CMK (cell line): ENCODE data around the gene BRD7.

Experiments
- DNase-seq: peaks from one replicate; pipeline ENCODE4 v3.0.0-alpha.2; 2010; ENCODE audit warnings: low read depth

BRD7 gene

GRCh38 chr16:50389900-50390299, 21.1 kb upstream of the BRD7 start:
- DNase-seq: no peak

GRCh38 chr16:50388496-50388895, 19.7 kb upstream of the BRD7 start:
- DNase-seq: no peak

DNA sequence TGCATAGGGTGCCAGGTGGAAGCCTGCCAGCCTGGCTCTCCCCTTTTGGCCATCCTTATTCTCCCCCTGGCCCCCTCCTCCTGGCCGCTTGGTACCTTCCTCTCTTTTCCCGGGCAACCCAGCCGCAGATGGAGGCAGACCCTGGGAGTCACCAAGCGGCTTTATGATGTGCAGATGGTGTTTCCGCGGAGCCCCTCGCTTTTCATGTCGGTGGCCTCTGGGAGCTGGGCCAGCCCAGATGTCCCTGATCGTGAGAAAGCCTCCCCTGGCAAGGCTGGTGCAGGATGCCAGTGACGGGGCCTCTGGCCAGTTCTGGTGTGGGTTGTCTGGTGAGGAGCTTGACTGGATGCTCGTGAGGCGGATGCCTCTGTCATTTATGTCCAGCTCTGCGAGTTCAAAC, 18.0 kb upstream of the BRD7 start:
- DNase-seq: no peak

DNA sequence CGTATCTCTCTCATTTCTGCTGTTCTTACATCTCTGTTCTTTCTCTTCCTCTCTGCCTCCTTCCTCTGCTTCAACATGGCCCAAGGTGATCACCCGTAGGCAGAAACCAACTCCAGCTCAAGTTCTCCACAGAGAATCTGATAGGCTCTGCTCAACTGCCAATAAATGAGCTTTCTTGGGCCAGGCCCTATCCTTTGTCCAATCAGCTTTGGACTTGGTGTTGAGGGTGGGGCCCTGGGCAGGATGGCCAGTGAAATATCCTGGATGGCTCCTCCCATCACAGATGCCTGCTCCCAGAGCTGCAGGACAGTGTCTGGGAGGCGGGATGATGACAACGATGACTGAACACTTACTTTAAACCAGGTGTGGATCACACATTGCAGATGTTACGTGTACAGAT, 17.4 kb upstream of the BRD7 start:
- DNase-seq: no peak

DNA sequence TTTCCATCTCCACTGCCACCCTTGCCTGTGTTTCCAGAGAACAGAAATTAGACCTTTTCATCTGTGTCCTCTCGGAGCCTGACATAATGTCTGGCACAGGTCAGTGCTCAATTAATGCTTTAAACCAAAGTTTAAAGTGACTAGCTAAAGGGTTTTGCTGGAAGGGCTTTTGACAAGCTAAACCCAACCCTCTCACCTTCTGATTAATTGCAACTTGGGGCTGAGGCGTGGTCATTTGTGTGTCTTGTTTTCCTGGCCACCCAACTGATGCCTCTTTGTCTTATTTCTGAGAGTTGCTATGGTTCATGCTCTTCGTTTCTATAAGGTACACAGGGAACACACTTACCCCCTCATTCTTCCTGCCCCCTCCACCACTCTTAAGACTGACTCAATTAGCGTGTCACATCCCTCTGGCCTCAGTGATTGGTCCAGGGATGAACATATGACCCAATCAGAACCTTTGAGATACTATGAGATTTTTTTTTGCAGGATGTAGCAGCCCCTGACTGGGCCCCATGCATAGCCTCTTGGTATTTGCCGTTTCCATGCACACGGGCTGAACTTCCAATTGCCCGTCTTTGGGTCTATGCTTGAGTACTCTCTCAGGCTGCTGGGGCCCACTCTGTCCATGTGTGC, 15.8 kb upstream of the BRD7 start:
- DNase-seq: no peak

DNA sequence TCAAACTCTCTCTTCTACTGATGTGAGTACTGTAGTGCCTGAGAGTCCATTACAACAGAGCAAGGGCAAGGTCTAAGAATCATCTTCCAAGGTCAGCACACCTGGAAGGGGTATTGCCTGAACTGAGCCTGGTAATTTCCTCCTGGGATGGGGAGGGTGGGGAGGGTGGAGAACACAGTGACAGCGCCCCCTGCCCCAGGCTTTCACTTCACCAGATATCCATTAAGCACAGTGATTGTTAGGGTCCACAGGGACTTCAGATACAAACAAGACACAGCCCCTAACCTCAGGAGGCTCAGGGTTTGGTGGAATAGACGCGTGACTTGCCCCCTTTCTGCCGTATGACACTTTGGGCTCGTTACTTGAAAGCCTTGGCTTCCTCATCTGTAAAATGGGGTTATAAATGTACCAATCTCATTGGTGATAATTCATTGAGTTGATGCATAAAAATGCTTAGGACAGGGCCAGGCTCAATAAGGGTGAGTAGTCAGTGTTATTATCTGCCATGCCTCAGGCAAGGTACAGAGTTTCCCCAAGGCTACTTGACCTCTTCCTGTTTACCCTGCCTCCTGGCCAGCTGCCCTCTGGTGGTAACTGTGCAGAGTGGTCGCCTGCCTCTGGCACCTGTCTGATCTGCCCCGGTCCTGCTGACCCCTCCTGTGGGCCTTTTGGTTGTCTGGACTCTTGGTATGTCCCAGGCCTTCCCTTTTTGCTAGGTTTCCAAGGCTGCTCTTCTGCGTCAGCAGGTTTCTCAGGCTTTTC, 13.1 kb upstream of the BRD7 start:
- DNase-seq: no peak

DNA sequence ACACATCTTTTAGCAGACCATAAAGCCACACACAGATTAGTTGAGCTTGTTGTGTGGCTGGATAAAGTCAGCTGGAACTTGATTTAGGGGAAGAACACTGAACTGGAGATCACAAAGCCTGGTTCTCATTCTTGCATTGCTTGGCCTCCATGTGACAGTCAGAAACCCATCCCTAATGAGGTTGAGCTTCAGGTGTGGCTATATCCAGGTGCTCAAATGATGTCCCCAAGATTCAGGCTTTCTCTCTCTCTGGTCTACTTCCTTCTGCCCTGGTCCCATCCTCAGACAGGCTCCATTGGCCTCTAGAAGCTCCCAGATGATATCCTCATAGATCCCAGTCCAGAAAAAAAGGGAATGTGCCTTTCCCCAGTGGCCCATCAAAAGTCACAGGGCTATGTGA, 9.6 kb upstream of the BRD7 start:
- no peak for DNase-seq

- DNase-seq: no peak
These were observed 8.2 kb upstream of the BRD7 start for GRCh38 chr16:50377001-50377400.

DNA sequence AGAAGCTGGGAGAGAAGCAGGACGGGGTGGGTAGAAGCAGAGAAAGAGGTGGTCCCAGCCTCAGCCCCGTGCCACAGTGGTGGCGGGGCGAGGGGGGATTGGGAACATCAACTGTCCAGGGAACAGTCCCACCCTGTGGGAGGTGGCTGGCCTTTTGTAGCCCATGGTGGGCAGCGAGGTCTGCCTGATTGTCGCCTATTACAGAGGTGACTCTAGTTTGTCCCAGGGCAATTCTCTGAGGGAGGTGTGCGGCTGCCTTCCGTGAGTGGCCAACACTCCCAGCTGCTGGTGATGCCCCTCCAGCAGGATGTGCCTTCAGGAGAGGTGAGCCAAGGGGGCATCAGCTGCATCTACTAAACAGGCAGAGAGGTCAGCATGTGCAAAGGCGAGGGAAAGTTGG, 5.0 kb upstream of the BRD7 start:
- no peak for DNase-seq

GRCh38 chr16:50373345-50373701, 4.5 kb upstream of the BRD7 start:
- no peak for DNase-seq

GRCh38 chr16:50372611-50373344, 4.0 kb upstream of the BRD7 start:
- no peak for DNase-seq

- DNase-seq: no peak
These were observed 3.3 kb upstream of the BRD7 start for GRCh38 chr16:50371936-50372595.

DNA sequence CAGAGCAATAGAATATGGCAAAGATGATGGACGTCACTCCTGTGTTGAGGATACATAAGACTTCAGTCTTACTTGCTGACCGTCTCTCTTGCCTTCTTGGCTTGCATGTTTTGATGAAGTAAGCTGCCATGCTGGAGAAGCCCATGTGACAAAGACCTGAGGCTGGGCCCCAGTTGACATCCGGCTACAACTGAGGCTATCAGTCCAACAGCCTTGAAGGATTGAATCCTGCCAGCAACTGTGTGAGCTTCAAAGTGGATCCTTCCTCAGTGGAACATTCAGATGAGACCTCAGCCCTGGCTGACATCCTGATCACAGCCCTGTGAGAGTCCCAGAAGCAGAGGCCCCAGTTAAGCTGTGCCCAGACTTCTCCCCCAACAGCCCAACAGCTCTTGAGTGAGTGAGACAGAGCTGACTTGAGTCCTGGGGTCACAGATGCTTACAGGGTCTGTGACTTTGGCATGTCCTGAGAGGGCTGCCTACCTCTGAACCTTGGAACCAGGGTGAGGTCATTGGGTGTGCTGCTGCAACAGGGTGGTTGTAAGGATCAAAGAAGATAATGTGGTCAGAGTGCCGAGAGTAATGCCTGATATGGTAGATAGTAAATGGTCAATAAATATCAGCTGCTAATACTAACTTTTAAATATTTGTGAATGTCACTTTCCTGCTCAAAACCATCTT, 2.4 kb upstream of the BRD7 start:
- DNase-seq: no peak

DNA sequence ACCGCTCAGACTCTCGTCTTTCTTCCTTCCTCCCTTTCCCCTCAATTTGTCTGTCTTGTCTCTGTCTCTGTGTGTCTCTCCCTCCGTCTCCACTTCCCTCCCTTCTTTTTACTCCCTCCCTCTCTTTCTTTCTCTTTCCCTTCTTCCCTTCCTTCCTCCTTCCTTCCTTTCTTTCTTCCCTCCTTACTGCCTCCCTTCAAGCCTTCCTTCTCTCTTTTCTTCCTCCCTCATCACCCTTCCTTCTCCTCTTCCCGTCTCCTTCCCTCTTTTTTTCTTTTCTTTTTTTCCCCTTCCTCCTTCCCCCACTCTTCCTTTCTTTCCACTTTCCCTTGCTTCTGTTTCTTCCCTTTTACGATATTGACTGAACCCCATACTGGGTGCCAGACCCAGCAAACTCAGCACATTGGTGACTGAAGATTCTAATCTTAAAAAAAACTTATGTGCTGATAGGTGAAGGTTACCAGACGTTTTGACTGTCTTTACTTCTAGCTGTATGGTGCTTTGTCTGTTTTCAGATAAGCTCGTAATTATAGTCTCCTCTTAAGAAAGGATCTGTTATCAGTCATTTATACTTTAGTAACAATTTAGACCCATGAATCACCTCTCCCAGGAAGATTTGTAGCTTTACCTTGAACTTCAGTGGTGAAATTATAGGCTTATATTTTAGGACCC, 481 bp upstream of the BRD7 start:
- DNase-seq: peak; percentile 26

GRCh38 chr16:50367777-50368409, 895 bp downstream of the BRD7 start:
- DNase-seq: no peak

GRCh38 chr16:50365791-50366575, 2.8 kb downstream of the BRD7 start:
- DNase-seq: no peak

GRCh38 chr16:50363656-50364055, 5.1 kb downstream of the BRD7 start:
- no peak for DNase-seq

DNA sequence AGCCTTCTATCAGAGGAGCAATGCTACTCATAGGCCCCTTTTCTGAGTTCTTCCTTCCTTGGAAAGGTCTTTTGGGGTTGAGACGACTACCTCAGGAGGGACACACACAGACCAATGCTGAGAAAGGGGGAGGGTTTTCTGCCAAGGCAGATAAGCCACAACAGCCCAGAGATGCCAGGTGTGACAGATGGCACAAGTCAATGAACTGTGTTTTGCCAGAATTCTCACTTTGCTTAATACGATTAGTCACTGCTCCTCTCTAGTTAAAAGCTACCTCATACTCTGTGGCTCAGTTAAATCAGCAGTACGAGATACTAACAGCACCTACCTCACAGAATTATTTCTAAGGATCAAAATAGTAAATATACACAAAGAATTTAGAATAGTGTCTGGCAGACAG, 8.0 kb downstream of the BRD7 start:
- DNase-seq: no peak

DNA sequence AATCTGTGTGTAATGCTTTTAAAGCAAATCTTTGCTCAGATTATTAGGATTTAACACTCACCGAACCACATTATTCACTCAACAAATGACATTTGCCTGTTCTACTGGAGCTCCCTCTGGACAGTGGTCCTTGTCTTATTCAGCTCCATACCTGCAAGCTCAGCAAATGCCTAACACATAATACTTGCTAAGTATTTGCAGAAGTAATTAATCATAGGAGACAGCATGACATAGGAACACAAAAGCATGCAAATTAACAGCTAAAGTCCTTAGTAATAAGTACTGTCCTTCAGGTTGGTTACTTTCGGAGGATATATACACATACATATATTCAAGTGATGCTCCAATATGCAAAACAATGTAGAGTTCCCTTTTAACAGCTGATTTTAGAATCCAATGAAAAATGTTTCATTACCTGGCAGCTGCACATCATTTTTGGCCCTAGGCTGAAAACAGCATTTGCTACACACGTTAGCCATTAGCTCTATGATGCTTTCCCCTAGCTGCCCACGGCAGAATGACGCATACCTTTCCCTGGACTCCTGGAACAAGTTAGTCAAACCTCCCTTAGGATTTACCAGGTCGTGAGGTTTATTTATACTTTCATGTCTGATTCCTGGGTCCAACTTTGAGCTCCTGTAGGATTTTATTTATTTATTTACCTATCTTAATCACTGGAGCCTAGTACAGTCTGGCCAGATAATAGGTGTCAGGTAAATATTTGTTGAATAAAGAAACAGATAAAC, 8.6 kb downstream of the BRD7 start:
- no peak for DNase-seq

DNA sequence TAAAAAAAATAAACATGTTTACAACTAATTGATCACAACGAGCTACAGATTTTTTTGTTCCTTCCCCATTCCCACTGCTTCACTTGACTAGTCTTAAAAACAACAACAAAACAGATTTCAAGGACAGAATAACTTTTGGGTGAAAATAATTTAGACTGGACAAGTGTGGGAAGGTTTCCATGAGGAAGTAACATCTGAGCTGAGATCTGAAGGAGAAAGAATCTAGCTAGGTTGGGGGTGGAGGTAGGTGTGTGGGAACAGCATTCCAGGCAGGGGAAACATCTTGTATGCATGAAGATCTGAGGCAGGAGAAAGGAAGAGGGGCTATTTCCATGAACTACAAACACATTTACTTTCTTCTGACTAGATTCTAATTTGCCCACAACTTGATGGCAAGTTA, 9.2 kb downstream of the BRD7 start:
- no peak for DNase-seq
